ENCODE data around the gene HYAL3. TPM values are rescaled to one million over a fixed set of nuclear protein-coding genes. Genes with fewer than 3 reads are reported as not detected.

HYAL3 gene
- total RNA-seq, 1 experiment from 2014 or later = 20.8 TPM

GRCh38 chr3:50334339-50335075 lies 35.3 kb upstream of the HYAL3 start:
- no peak for TF ChIP-seq EZH2 (IDR thresholded peaks at IDR 0.05; ENCODE audit: low read length, unreplicated experiment)
- TF ChIP-seq EZH2phosphoT487 (IDR thresholded peaks at IDR 0.05; ENCODE audit: borderline replicate concordance, low read length) = no peak
- TF ChIP-seq, protein P1, sequence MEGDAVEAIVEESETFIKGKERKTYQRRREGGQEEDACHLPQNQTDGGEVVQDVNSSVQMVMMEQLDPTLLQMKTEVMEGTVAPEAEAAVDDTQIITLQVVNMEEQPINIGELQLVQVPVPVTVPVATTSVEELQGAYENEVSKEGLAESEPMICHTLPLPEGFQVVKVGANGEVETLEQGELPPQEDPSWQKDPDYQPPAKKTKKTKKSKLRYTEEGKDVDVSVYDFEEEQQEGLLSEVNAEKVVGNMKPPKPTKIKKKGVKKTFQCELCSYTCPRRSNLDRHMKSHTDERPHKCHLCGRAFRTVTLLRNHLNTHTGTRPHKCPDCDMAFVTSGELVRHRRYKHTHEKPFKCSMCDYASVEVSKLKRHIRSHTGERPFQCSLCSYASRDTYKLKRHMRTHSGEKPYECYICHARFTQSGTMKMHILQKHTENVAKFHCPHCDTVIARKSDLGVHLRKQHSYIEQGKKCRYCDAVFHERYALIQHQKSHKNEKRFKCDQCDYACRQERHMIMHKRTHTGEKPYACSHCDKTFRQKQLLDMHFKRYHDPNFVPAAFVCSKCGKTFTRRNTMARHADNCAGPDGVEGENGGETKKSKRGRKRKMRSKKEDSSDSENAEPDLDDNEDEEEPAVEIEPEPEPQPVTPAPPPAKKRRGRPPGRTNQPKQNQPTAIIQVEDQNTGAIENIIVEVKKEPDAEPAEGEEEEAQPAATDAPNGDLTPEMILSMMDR (conservative IDR thresholded peaks at IDR 0.05; ENCODE audit: low read depth, low read length) = no peak
- Histone ChIP-seq H3K4me3 (ENCODE audit: low read length) (peak overlapping the region; percentile 89; the same call in 1 of the 2 replicates), H3K27me3 (ENCODE audit: low read length) (no peaks in the 10 kb centered on the region), H3F3A (ENCODE audit: low read length, unreplicated experiment) (no peaks in the 10 kb centered on the region), H3K27ac (ENCODE audit: low read length) (no peak overlapping the region), H3K9me3 (ENCODE audit: low read length) (no peaks in the 10 kb centered on the region), H2AFZ (ENCODE audit: low read length) (no peak overlapping the region), H3K4me2 (ENCODE audit: low read length) (peak overlapping the region; percentile 88), H3K9ac (ENCODE audit: low read length) (no peak overlapping the region), H3K36me3 (ENCODE audit: low read depth, low read length) (peaks cover 26% of the 10 kb centered on the region; the same call in 1 of the 2 replicates), H4K20me1 (ENCODE audit: low read length) (peaks cover 13% of the 10 kb centered on the region; the same call in 1 of the 2 replicates), H3K9me2 (replicated peaks; ENCODE audit: low read length) (no peaks in the 10 kb centered on the region), H3K79me2 (ENCODE audit: low read length) (peaks cover 53% of the 10 kb centered on the region), H3K4me1 (ENCODE audit: insufficient read depth, low read length) (peaks cover 32% of the 10 kb centered on the region)
- ChIA-PET CTCF (no interaction called here), POLR2A (ENCODE audit: unreplicated experiment) (no interaction called here)
- intact Hi-C loops (cut with micrococcal nuclease) = no loop called here
- ATAC-seq (no peak), DNase-seq (no peak)
- BruUV-seq (replicated peaks) = no TSS peak

DNA sequence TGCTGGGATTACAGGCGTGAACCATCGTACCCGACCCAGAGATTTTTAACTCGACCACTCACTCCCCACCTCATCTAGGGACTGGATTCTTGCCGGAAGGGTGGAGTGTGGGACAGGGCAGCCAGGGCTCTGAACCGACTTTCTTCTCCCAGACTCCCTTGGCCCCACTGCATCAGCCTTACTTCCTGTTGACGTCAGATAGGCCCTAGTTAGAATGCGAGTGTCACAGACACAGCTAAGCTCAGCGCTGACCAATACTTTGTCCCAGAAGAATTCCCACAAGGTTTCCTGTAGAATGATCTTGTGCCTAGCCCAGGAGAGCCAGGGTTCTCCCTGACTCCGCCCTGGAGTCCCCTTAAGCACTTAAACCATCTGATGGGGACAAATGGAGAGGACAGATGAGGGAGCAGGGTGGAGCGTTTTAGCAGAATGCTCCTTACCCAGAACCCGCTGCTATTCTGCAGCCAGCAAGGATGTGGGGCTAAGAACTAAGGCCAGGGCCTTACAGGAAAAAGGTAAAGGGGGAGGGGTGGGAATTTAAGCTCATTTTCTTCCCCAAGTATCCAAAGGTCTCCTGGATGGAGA lies 34.6 kb upstream of the HYAL3 start:
- Histone ChIP-seq H3K4me3 (ENCODE audit: low read length) (no peak overlapping the region), H3K36me3 (ENCODE audit: low read depth, low read length) (peaks cover 26% of the 10 kb centered on the region; the same call in 1 of the 2 replicates), H3K27ac (ENCODE audit: low read length) (no peak overlapping the region), H3K9me3 (ENCODE audit: low read length) (no peaks in the 10 kb centered on the region), H3K79me2 (ENCODE audit: low read length) (peaks cover 53% of the 10 kb centered on the region), H3K4me1 (ENCODE audit: insufficient read depth, low read length) (peaks cover 32% of the 10 kb centered on the region), H3K4me2 (ENCODE audit: low read length) (peak overlapping the region; percentile 88), H4K20me1 (ENCODE audit: low read length) (peaks cover 13% of the 10 kb centered on the region; the same call in 1 of the 2 replicates), H2AFZ (ENCODE audit: low read length) (no peak overlapping the region), H3K27me3 (ENCODE audit: low read length) (no peaks in the 10 kb centered on the region), H3K9ac (ENCODE audit: low read length) (no peak overlapping the region), H3K9me2 (replicated peaks; ENCODE audit: low read length) (no peaks in the 10 kb centered on the region), H3F3A (ENCODE audit: low read length, unreplicated experiment) (no peaks in the 10 kb centered on the region)
- TF ChIP-seq EZH2phosphoT487 (IDR thresholded peaks at IDR 0.05; ENCODE audit: borderline replicate concordance, low read length) (no peak), EZH2 (IDR thresholded peaks at IDR 0.05; ENCODE audit: low read length, unreplicated experiment) (no peak)
- TF ChIP-seq, protein P1 (conservative IDR thresholded peaks at IDR 0.05; ENCODE audit: low read depth, low read length) = no peak
- POLR2A ChIA-PET (ENCODE audit: unreplicated experiment) = no interaction called here
- no peak for DNase-seq
- ATAC-seq = no peak
- intact Hi-C loops (cut with micrococcal nuclease) = no loop called here
- no TSS peak for BruUV-seq (replicated peaks)
- CTCF ChIA-PET = no interaction called here
